IMR-90 (cell line): Measurements from ENCODE around the gene ATXN1. TPM values are rescaled to one million over a fixed set of nuclear protein-coding genes. Genes with fewer than 3 reads are reported as not detected.

Source experiments
- ATAC-seq: fragments of 200-7000 bp; cut with Tn5 transposase; 2 replicates; pipeline ENCODE4 v1.9.1; 2020; ENCODE audit warnings: low read depth, mild to moderate bottlenecking, moderate library complexity
- BruUV-seq: library from RNA; stranded (reverse); fragments of 400-500 nt; replicated peaks from 2 replicates; lab custom pipeline; 2021; lab: Mats Ljungman, UMichigan
- CTCF ChIA-PET: fragments of 300-600 bp; formaldehyde crosslinking; extraction: SDS; loops from one replicate; lab custom pipeline; 2021; ENCODE audit warnings: antibody characterized with exemption; lab: Yijun Ruan, JAX
- POLR2A ChIA-PET: fragments of 300-600 bp; sonication (Branson Sonifier 250); formaldehyde crosslinking; loops from one replicate; lab custom pipeline; 2022; ENCODE audit warnings: antibody characterized with exemption; ENCODE audit not compliant: unreplicated experiment; lab: Charles Lee
- DNase-seq: peaks from one replicate; pipeline ENCODE4 v3.0.0; 2013
- H2AFZ ChIP-seq: replicated peaks from 2 replicates; pipeline ENCODE3; 2013; ENCODE audit warnings: low read length, mild to moderate bottlenecking; ENCODE audit not compliant: poor library complexity
- H2AK5ac ChIP-seq: 2 replicates; pipeline ENCODE4 v1.6.1; 2013; ENCODE audit warnings: low read depth, low read length, inconsistent platforms
- H2AK9ac ChIP-seq: replicated peaks from 2 replicates; pipeline ENCODE3; 2013; ENCODE audit warnings: mild to moderate bottlenecking, low read depth, low read length, moderate library complexity; ENCODE audit not compliant: poor library complexity
- H2BK120ac ChIP-seq: 2 replicates; pipeline ENCODE4 v1.6.1; 2013; ENCODE audit warnings: low read depth, low read length, inconsistent platforms
- H2BK15ac ChIP-seq: 3 replicates; pipeline ENCODE4 v1.6.1; 2013; ENCODE audit warnings: low read depth, low read length, inconsistent platforms
- H2BK20ac ChIP-seq: 2 replicates; pipeline ENCODE4 v1.6.1; 2013; ENCODE audit warnings: low read depth, mild to moderate bottlenecking, inconsistent platforms, low read length, moderate library complexity
- H2BK5ac ChIP-seq: 2 replicates; pipeline ENCODE4 v1.6.1; 2013; ENCODE audit warnings: mild to moderate bottlenecking, low read depth, low read length, inconsistent platforms; ENCODE audit not compliant: poor library complexity, severe bottlenecking
- H3K14ac ChIP-seq: replicated peaks from 2 replicates; pipeline ENCODE4 v1.6.1; 2013; ENCODE audit warnings: low read depth, low read length, inconsistent platforms
- H3K18ac ChIP-seq: 2 replicates; pipeline ENCODE4 v1.6.1; 2013; ENCODE audit warnings: low read depth, low read length, control low read depth
- H3K23ac ChIP-seq: 2 replicates; pipeline ENCODE4 v1.6.1; 2013; ENCODE audit warnings: low read depth, low read length, inconsistent platforms
- H3K27ac ChIP-seq: 2 replicates; pipeline ENCODE4 v1.5.1; 2013; ENCODE audit warnings: mild to moderate bottlenecking, control low read depth, low read length; ENCODE audit not compliant: insufficient read depth
- H3K27me3 ChIP-seq: 2 replicates; pipeline ENCODE4 v1.6.1; 2013; ENCODE audit warnings: low read length; ENCODE audit not compliant: control insufficient read depth, insufficient read depth
- H3K36me3 ChIP-seq: 2 replicates; pipeline ENCODE4 v1.6.1; 2013; ENCODE audit warnings: low read length, mixed read lengths; ENCODE audit not compliant: control insufficient read depth, insufficient read depth
- H3K4ac ChIP-seq: 2 replicates; pipeline ENCODE4 v1.6.1; 2013; ENCODE audit warnings: low read depth, low read length, inconsistent platforms
- H3K4me1 ChIP-seq: 2 replicates; pipeline ENCODE4 v1.6.1; 2013; ENCODE audit warnings: low read length, mixed read lengths; ENCODE audit not compliant: control insufficient read depth, insufficient read depth
- H3K4me2 ChIP-seq: 2 replicates; pipeline ENCODE4 v1.6.1; 2013; ENCODE audit warnings: low read depth, mild to moderate bottlenecking, control low read depth, low read length, moderate library complexity
- H3K4me3 ChIP-seq: 2 replicates; pipeline ENCODE4 v1.5.1; 2013; ENCODE audit warnings: low read depth, mild to moderate bottlenecking, control low read depth, low read length, moderate library complexity; ENCODE audit not compliant: insufficient read depth
- H3K56ac ChIP-seq: 2 replicates; pipeline ENCODE4 v1.6.1; 2013; ENCODE audit warnings: low read length, inconsistent platforms; ENCODE audit not compliant: insufficient read depth; ENCODE audit errors: extremely low read depth
- H3K79me1 ChIP-seq, 2 experiments: 2 replicates each; pipeline ENCODE4 v1.6.1; 2013; ENCODE audit warnings: low read length in 2 of 2, inconsistent platforms in 1 of 2, low read depth in 1 of 2
- H3K9ac ChIP-seq: 2 replicates; pipeline ENCODE4 v1.6.1; 2013; ENCODE audit warnings: low read depth, low read length, control low read depth
- H3K9me1 ChIP-seq: 2 replicates; pipeline ENCODE4 v1.6.1; 2013; ENCODE audit warnings: low read length, inconsistent platforms; ENCODE audit not compliant: insufficient read depth
- H3K9me3 ChIP-seq: 2 replicates; pipeline ENCODE4 v1.6.1; 2013; ENCODE audit warnings: low read length; ENCODE audit not compliant: control insufficient read depth, insufficient read depth
- H4K20me1 ChIP-seq: 2 replicates; pipeline ENCODE4 v1.6.1; 2013; ENCODE audit warnings: low read length, inconsistent platforms; ENCODE audit not compliant: insufficient read depth
- H4K5ac ChIP-seq: 2 replicates; pipeline ENCODE4 v1.6.1; 2013; ENCODE audit warnings: mild to moderate bottlenecking, low read depth, low read length, control low read depth
- H4K8ac ChIP-seq, 2 experiments: 2 replicates each; pipeline ENCODE4 v1.6.1; 2013; ENCODE audit warnings: low read depth in 2 of 2, low read length in 2 of 2, control low read depth in 1 of 2, inconsistent platforms in 1 of 2
- H4K91ac ChIP-seq: 2 replicates; pipeline ENCODE4 v1.6.1; 2013; ENCODE audit warnings: low read depth, low read length, inconsistent platforms; ENCODE audit not compliant: insufficient read depth
- CHD1 ChIP-seq: IDR thresholded peaks from 2 replicates; pipeline ENCODE4 v1.6.1; 2012; ENCODE audit warnings: low read depth, low read length, improper control_type of control experiment
- FOS ChIP-seq: fragments of 150-350 bp; IDR thresholded peaks from 2 replicates; pipeline ENCODE4 v1.6.1; 2016; ENCODE audit warnings: low read depth, low read length
- MAFK ChIP-seq: IDR thresholded peaks from 2 replicates; pipeline ENCODE4 v1.6.1; 2012; ENCODE audit warnings: low read depth, low read length, improper control_type of control experiment
- MXI1 ChIP-seq: IDR thresholded peaks from 2 replicates; pipeline ENCODE4 v1.6.1; 2012; ENCODE audit warnings: low read depth, mild to moderate bottlenecking, low read length, moderate library complexity, borderline replicate concordance
- NFE2L2 ChIP-seq: fragments of 150-350 bp; IDR thresholded peaks from 2 replicates; pipeline ENCODE4 v1.6.1; 2016; ENCODE audit warnings: low read depth, mild to moderate bottlenecking, low read length
- POLR2A ChIP-seq: IDR thresholded peaks from 2 replicates; pipeline ENCODE4 v1.6.1; 2012; ENCODE audit warnings: mild to moderate bottlenecking, low read depth, low read length
- RAD21 ChIP-seq: IDR thresholded peaks from 2 replicates; pipeline ENCODE4 v1.6.1; 2012; ENCODE audit warnings: low read length, improper control_type of control experiment
- RFX5 ChIP-seq: IDR thresholded peaks from 2 replicates; pipeline ENCODE4 v1.8.0; 2012; ENCODE audit warnings: low read depth, mild to moderate bottlenecking, low read length, moderate library complexity
- SMC3 ChIP-seq: fragments of 150-350 bp; IDR thresholded peaks from 2 replicates; pipeline ENCODE4 v1.6.1; 2016; ENCODE audit warnings: low read depth, mild to moderate bottlenecking, antibody characterized with exemption, low read length, moderate library complexity
- WGBS, 2 experiments: methylation state at CpG; one replicate each; pipeline versions ENCODE4 v1.1.5 to v1.1.7; 2013; ENCODE audit warnings: missing lambda C conversion rate in 2 of 2; ENCODE audit not compliant: insufficient read length in 1 of 2; ENCODE audit errors: extremely low coverage in 2 of 2; 5-methylcytosine and 5-hydroxymethylcytosine counted together
- dilution Hi-C: fragments of 300-500 bp; cut with HindIII; formaldehyde crosslinking; loops from one replicate; pipeline ENCODE4 v1.14.3; 2018; ENCODE audit warnings: low sequenced_read_pairs; ENCODE audit not compliant: unreplicated experiment
- in situ Hi-C: fragments of 300-500 bp; cut with MboI; formaldehyde crosslinking; loops from 3 replicates; pipeline ENCODE4 v1.14.3; 2019; ENCODE audit warnings: low sequenced_read_pairs, inconsistent platforms, mixed read lengths
- intact Hi-C: fragments of 100-400 bp; cut with micrococcal nuclease; formaldehyde crosslinking; loops from 2 replicates; pipeline ENCODE4 v1.10.0; 2022
- polyA plus RNA-seq, 3 experiments: library from polyadenylated mRNA; depleted of rRNA; stranded (reverse); fragments of >200 nt; gene quantifications; 2 replicates each; pipeline ENCODE4 v1.2.3, GENCODE V29; 2012; ENCODE audit warnings: low replicate concordance in 1 of 3
- total RNA-seq: library from RNA; depleted of rRNA; stranded (reverse); fragments of >200 nt; gene quantifications from 2 replicates; pipeline ENCODE4 v1.2.3, GENCODE V29; 2012
- TF ChIP-seq, protein P1 (sequence below): fragments of 150-350 bp; IDR thresholded peaks from 2 replicates; pipeline ENCODE4 v1.6.1; 2016; ENCODE audit warnings: low read depth, mild to moderate bottlenecking, low read length, moderate library complexity, borderline replicate concordance
- TF ChIP-seq, protein P2 (sequence below): conservative IDR thresholded peaks from 2 replicates; pipeline ENCODE4 v1.5.1; 2012; ENCODE audit warnings: mild to moderate bottlenecking, low read depth, low read length, improper control_type of control experiment

The ATXN1 gene
- total and polyA plus RNA-seq, 2 of the 4 experiments (the other 2 are of a cell fraction), result 7.3 to 11.1 TPM

DNA sequence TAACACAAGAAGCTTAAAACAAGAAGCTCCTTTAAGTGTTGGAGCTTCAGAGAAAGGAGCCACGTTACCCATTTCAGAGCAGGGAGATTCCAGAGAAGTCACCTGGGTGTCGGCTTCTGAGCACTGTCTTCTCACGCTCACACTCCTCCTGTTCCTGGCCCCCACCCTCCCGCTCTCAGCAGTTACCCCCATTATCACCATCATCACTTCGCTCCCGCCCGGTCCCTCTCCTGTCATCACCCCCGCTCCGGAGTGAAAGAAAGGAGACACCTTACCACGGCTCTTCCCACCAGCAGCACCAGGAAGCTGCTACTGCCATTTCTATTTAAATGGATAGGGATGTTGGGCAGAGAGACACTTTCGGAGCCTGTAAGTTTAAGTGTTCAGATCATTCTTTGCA lies 399.0 kb downstream of the ATXN1 start:
- Histone ChIP-seq H3K27ac (no peak overlapping the region), H3K9ac (no peak overlapping the region), H3K23ac (no peak overlapping the region), H4K8ac (no peak overlapping the region), H3K36me3 (peaks cover 6% of the 10 kb centered on the region; the same call in 1 of the 2 replicates), H3K79me1 (no peaks in the 10 kb centered on the region), H3K27me3 (no peaks in the 10 kb centered on the region), H3K56ac (no peak overlapping the region), H3K9me1 (0 out of 2 replicates have a peak, but pooled peaks cover under 1% of the 10 kb centered on the region), H2AK5ac (no peak overlapping the region), H2AK9ac (no peak overlapping the region), H4K91ac (no peak overlapping the region), H2BK5ac (no peak overlapping the region), H3K4me2 (no peak overlapping the region), H3K4me1 (no peaks in the 10 kb centered on the region), H3K9me3 (no peaks in the 10 kb centered on the region), H2BK120ac (no peak overlapping the region), H2BK15ac (no peak overlapping the region), H3K14ac (no peak overlapping the region), H3K4me3 (no peak overlapping the region), H3K4ac (no peak overlapping the region), H4K20me1 (no peaks in the 10 kb centered on the region), H2BK20ac (no peak overlapping the region), H3K18ac (no peak overlapping the region), H2AFZ (no peak overlapping the region), H4K5ac (no peak overlapping the region)
- dilution Hi-C loops (no loop called here), intact Hi-C loops (no loop called here), in situ Hi-C loops (no loop called here)
- no peak for ATAC-seq
- BruUV-seq, result no TSS peak
- WGBS, 2 experiments, result no CpG with 5 or more reads among the region's 11 CpGs
- POLR2A ChIA-PET, result no interaction called here
- no peak for DNase-seq
- CTCF ChIA-PET, result interaction anchor here (0.6 kb wide), 1 partner anchor 42 kb away, joined by 3 read pairs; no protein-coding TSS in a partner anchor
- no peak for TF ChIP-seq POLR2A
- TF ChIP-seq, protein P1, sequence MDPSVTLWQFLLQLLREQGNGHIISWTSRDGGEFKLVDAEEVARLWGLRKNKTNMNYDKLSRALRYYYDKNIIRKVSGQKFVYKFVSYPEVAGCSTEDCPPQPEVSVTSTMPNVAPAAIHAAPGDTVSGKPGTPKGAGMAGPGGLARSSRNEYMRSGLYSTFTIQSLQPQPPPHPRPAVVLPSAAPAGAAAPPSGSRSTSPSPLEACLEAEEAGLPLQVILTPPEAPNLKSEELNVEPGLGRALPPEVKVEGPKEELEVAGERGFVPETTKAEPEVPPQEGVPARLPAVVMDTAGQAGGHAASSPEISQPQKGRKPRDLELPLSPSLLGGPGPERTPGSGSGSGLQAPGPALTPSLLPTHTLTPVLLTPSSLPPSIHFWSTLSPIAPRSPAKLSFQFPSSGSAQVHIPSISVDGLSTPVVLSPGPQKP, result no peak
- TF ChIP-seq MXI1, result no peak
- no peak for TF ChIP-seq CHD1
- TF ChIP-seq RAD21, result no peak
- TF ChIP-seq NFE2L2, result no peak
- TF ChIP-seq, protein P2, sequence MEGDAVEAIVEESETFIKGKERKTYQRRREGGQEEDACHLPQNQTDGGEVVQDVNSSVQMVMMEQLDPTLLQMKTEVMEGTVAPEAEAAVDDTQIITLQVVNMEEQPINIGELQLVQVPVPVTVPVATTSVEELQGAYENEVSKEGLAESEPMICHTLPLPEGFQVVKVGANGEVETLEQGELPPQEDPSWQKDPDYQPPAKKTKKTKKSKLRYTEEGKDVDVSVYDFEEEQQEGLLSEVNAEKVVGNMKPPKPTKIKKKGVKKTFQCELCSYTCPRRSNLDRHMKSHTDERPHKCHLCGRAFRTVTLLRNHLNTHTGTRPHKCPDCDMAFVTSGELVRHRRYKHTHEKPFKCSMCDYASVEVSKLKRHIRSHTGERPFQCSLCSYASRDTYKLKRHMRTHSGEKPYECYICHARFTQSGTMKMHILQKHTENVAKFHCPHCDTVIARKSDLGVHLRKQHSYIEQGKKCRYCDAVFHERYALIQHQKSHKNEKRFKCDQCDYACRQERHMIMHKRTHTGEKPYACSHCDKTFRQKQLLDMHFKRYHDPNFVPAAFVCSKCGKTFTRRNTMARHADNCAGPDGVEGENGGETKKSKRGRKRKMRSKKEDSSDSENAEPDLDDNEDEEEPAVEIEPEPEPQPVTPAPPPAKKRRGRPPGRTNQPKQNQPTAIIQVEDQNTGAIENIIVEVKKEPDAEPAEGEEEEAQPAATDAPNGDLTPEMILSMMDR, result no peak
- TF ChIP-seq FOS, result no peak
- TF ChIP-seq RFX5, result no peak
- no peak for TF ChIP-seq SMC3
- TF ChIP-seq MAFK, result no peak
